ENCODE data around the gene LTA. TPM values are rescaled to one million over a fixed set of nuclear protein-coding genes. Genes with fewer than 3 reads are reported as not detected.

Gene LTA
- total and polyA plus RNA-seq, 2 experiments from 2014 or later, result not detected

DNA sequence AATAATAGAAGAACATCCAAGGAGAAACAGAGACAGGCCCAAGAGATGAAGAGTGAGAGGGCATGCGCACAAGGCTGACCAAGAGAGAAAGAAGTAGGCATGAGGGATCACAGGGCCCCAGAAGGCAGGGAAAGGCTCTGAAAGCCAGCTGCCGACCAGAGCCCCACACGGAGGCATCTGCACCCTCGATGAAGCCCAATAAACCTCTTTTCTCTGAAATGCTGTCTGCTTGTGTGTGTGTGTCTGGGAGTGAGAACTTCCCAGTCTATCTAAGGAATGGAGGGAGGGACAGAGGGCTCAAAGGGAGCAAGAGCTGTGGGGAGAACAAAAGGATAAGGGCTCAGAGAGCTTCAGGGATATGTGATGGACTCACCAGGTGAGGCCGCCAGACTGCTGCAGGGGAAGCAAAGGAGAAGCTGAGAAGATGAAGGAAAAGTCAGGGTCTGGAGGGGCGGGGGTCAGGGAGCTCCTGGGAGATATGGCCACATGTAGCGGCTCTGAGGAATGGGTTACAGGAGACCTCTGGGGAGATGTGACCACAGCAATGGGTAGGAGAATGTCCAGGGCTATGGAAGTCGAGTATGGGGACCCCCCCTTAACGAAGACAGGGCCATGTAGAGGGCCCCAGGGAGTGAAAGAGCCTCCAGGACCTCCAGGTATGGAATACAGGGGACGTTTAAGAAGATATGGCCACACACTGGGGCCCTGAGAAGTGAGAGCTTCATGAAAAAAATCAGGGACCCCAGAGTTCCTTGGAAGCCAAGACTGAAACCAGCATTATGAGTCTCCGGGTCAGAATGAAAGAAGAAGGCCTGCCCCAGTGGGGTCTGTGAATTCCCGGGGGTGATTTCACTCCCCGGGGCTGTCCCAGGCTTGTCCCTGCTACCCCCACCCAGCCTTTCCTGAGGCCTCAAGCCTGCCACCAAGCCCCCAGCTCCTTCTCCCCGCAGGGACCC, 2.3 kb downstream of the LTA start:
- Histone ChIP-seq H3K79me2 (no peaks in the 10 kb centered on the region), H3K4me3 (no peak overlapping the region), H3K4me2 (no peak overlapping the region), H4K20me1 (ENCODE audit: insufficient read depth, poor library complexity, severe bottlenecking) (no peaks in the 10 kb centered on the region), H3K27ac (no peak overlapping the region), H3K4me1 (ENCODE audit: insufficient read depth) (no peaks in the 10 kb centered on the region), H3K9me3 (ENCODE audit: low read depth) (no peaks in the 10 kb centered on the region), H3K27me3 (no peaks in the 10 kb centered on the region), H2AFZ (no peak overlapping the region), H3K9me2 (replicated peaks; ENCODE audit: insufficient read depth) (no peaks in the 10 kb centered on the region), H3K36me3 (replicated peaks; ENCODE audit: insufficient read depth, low read depth) (no peaks in the 10 kb centered on the region)
- TF ChIP-seq, protein P1, sequence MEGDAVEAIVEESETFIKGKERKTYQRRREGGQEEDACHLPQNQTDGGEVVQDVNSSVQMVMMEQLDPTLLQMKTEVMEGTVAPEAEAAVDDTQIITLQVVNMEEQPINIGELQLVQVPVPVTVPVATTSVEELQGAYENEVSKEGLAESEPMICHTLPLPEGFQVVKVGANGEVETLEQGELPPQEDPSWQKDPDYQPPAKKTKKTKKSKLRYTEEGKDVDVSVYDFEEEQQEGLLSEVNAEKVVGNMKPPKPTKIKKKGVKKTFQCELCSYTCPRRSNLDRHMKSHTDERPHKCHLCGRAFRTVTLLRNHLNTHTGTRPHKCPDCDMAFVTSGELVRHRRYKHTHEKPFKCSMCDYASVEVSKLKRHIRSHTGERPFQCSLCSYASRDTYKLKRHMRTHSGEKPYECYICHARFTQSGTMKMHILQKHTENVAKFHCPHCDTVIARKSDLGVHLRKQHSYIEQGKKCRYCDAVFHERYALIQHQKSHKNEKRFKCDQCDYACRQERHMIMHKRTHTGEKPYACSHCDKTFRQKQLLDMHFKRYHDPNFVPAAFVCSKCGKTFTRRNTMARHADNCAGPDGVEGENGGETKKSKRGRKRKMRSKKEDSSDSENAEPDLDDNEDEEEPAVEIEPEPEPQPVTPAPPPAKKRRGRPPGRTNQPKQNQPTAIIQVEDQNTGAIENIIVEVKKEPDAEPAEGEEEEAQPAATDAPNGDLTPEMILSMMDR (IDR thresholded peaks at IDR 0.05; ENCODE audit: poor library complexity), result no peak
- TF ChIP-seq EZH2 (IDR thresholded peaks at IDR 0.05; ENCODE audit: borderline replicate concordance), result no peak
- no peak for TF ChIP-seq EZH2phosphoT487 (IDR thresholded peaks at IDR 0.05; ENCODE audit: low read depth, severe bottlenecking, unreplicated experiment)
- no peak for DNase-seq (ENCODE audit: low spot score)
- 83% methylated on average over 14 of the region's 14 CpGs for WGBS (ENCODE audit: low lambda C conversion rate, missing lambda C conversion rate)

DNA sequence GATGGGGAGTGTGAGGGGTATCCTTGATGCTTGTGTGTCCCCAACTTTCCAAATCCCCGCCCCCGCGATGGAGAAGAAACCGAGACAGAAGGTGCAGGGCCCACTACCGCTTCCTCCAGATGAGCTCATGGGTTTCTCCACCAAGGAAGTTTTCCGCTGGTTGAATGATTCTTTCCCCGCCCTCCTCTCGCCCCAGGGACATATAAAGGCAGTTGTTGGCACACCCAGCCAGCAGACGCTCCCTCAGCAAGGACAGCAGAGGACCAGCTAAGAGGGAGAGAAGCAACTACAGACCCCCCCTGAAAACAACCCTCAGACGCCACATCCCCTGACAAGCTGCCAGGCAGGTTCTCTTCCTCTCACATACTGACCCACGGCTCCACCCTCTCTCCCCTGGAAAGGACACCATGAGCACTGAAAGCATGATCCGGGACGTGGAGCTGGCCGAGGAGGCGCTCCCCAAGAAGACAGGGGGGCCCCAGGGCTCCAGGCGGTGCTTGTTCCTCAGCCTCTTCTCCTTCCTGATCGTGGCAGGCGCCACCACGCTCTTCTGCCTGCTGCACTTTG, 3.3 kb downstream of the LTA start, which contains the start of gene TNF:
TSS of gene TNF (plus strand) at position 231 of the 567 bp plus-strand sequence. CDS start at position 408, 177 bp downstream.
- no peak within 1 kb of the TSS for H2AFZ ChIP-seq
- H3K36me3 ChIP-seq (replicated peaks; ENCODE audit: insufficient read depth, low read depth), result no peaks in the 10 kb centered on the region
- no peak within 1 kb of the TSS for H3K4me2 ChIP-seq

DNA sequence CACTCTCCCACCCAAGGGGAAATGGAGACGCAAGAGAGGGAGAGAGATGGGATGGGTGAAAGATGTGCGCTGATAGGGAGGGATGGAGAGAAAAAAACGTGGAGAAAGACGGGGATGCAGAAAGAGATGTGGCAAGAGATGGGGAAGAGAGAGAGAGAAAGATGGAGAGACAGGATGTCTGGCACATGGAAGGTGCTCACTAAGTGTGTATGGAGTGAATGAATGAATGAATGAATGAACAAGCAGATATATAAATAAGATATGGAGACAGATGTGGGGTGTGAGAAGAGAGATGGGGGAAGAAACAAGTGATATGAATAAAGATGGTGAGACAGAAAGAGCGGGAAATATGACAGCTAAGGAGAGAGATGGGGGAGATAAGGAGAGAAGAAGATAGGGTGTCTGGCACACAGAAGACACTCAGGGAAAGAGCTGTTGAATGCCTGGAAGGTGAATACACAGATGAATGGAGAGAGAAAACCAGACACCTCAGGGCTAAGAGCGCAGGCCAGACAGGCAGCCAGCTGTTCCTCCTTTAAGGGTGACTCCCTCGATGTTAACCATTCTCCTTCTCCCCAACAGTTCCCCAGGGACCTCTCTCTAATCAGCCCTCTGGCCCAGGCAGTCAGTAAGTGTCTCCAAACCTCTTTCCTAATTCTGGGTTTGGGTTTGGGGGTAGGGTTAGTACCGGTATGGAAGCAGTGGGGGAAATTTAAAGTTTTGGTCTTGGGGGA, 4.0 kb downstream of the LTA start:
- WGBS (ENCODE audit: low lambda C conversion rate, missing lambda C conversion rate), result 68% methylated on average over 8 of the region's 8 CpGs
- Histone ChIP-seq H3K4me2 (no peak overlapping the region), H3K4me3 (no peak overlapping the region), H3K27me3 (no peaks in the 10 kb centered on the region), H3K36me3 (replicated peaks; ENCODE audit: insufficient read depth, low read depth) (no peaks in the 10 kb centered on the region), H3K79me2 (no peaks in the 10 kb centered on the region), H3K9me2 (replicated peaks; ENCODE audit: insufficient read depth) (no peaks in the 10 kb centered on the region), H2AFZ (no peak overlapping the region), H4K20me1 (ENCODE audit: insufficient read depth, poor library complexity, severe bottlenecking) (no peaks in the 10 kb centered on the region), H3K4me1 (ENCODE audit: insufficient read depth) (peaks cover 2% of the 10 kb centered on the region), H3K27ac (no peak overlapping the region), H3K9me3 (ENCODE audit: low read depth) (no peaks in the 10 kb centered on the region)
- no peak for DNase-seq (ENCODE audit: low spot score)
- TF ChIP-seq EZH2 (IDR thresholded peaks at IDR 0.05; ENCODE audit: borderline replicate concordance) (no peak), EZH2phosphoT487 (IDR thresholded peaks at IDR 0.05; ENCODE audit: low read depth, severe bottlenecking, unreplicated experiment) (no peak)
- TF ChIP-seq, protein P1 (IDR thresholded peaks at IDR 0.05; ENCODE audit: poor library complexity), result no peak

More for the DNA sequence above, 3.3 kb downstream of the LTA start, which contains the start of gene TNF:
- Histone ChIP-seq H3K4me3 (no peak within 1 kb of the TSS), H3K79me2 (no peaks in the 10 kb centered on the region), H3K9me3 (ENCODE audit: low read depth) (no peaks in the 10 kb centered on the region), H4K20me1 (ENCODE audit: insufficient read depth, poor library complexity, severe bottlenecking) (no peaks in the 10 kb centered on the region), H3K9me2 (replicated peaks; ENCODE audit: insufficient read depth) (no peaks in the 10 kb centered on the region), H3K27me3 (no peaks in the 10 kb centered on the region), H3K27ac (no peak within 1 kb of the TSS), H3K4me1 (ENCODE audit: insufficient read depth) (no peaks in the 10 kb centered on the region)
- no peak for DNase-seq (ENCODE audit: low spot score)
- 85% methylated on average over 19 of the region's 19 CpGs for WGBS (ENCODE audit: low lambda C conversion rate, missing lambda C conversion rate)
- TF ChIP-seq EZH2phosphoT487 (IDR thresholded peaks at IDR 0.05; ENCODE audit: low read depth, severe bottlenecking, unreplicated experiment), result no peak
- TF ChIP-seq EZH2 (IDR thresholded peaks at IDR 0.05; ENCODE audit: borderline replicate concordance), result no peak
- TF ChIP-seq, protein P1 (IDR thresholded peaks at IDR 0.05; ENCODE audit: poor library complexity), result no peak
